Hematopoietic multipotent progenitor cell treated with erythropoietin and hydrocortisone succinate and interleukin-3 and kit ligand, for 6 days (in vitro differentiated cells): ENCODE data around the gene TRIM64.
"Not testable (repeated sequence)": the region's sequence is repeated elsewhere in the genome, so short reads cannot be mapped to it uniquely, and the experiment has no call there.

Experiments used
- DNase-seq: peaks from one replicate; pipeline ENCODE4 v3.0.0-alpha.2; 2015

Gene TRIM64, protein sequence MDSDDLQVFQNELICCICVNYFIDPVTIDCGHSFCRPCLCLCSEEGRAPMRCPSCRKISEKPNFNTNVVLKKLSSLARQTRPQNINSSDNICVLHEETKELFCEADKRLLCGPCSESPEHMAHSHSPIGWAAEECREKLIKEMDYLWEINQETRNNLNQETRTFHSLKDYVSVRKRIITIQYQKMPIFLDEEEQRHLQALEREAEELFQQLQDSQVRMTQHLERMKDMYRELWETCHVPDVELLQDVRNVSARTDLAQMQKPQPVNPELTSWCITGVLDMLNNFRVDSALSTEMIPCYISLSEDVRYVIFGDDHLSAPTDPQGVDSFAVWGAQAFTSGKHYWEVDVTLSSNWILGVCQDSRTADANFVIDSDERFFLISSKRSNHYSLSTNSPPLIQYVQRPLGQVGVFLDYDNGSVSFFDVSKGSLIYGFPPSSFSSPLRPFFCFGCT

GRCh38 chr11:89965737-89966136, at the start of gene TRIM64:
TSS of gene TRIM64 (plus strand) at chr11:89966037. CDS start at chr11:89968504, 2,467 bp downstream.
- not testable (repeated sequence) for DNase-seq

DNA sequence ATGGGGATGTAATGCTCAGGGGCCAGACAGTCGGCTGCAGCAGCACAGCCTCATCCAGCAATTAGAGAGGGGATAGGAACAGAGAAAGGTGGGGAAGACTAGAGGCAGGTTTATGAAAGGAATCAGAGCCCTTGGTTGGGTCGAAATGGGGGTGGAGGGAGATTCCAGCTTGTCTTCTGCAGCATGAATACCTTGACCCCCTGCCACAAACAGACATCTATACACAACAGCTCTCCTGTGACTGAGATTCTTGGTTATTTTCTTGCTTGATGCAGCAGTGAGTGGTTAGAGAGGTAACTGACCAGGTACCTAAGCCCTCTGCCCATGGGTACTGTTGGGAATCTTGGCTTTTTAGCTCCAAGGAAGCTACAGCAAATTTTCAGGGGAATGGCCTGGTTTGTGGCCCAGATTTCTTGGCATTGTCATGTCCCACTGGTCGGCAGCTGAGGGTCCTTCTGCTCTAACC, 43.6 kb upstream of the TRIM64 start, which contains the start of gene TRIM49D1:
Gene TRIM49D1, minus strand, starts transcription at position 51 of the 466 bp plus-strand sequence. CDS start 4,535 bp downstream, outside the sequence.
- DNase-seq: no peak

DNA sequence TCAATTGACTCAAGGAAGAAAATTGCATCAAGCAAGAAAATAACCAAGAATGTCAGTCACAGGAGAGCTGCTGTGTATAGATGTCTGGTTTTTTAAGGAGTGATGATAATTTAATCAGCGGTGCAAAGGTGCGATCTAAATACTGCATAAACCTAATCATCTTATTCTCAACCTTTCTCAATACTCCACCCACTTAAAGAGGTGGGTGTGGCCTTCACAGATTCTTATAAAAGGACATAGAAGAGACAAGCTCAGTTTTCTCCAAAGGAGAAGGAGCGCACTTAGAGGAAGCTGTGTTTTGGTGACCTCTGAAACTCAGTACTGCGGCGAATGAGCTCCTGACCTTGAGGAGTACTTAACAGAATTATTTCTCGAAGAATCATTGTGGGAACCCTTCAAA, 42.1 kb upstream of the TRIM64 start, which contains the start of gene TRIM49D2:
Gene TRIM49D2, plus strand, starts transcription at position 301 of the 400 bp plus-strand sequence. CDS start 2,698 bp downstream, outside the sequence.
- DNase-seq: not testable (repeated sequence)

DNA sequence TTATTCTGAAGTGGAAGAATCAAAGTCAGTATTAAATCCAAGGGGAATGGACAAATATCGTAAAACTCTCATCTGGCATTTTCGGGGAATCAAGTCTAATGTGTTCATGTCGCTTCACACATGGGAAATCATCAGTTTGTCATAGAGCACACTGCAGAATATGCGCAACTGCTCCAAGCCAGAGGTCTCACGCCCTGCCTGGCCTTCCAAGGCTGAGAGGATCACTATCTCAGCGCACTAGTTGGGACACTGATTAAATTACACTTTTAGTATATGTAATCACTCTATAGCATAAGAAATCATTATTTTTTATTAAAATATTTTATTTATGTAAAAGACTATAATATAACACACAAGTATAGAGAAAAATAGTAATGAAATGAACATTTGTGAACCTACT, 5.0 kb upstream of the TRIM64 start:
- not testable (repeated sequence) for DNase-seq
